AG04449 (cell line): ENCODE measurements around the gene CCPG1.

Experiments
- CTCF ChIA-PET: fragments of 350-600 bp; formaldehyde crosslinking; extraction: SDS; loops from one replicate; lab custom pipeline; 2021; ENCODE audit warnings: antibody characterized with exemption; lab: Yijun Ruan, JAX
- POLR2A ChIA-PET: fragments of 400-600, 350-600 bp; formaldehyde crosslinking; extraction: SDS; loops from one replicate; lab custom pipeline; 2020; ENCODE audit warnings: antibody characterized with exemption, inconsistent platforms; lab: Yijun Ruan, JAX
- DNase-seq: peaks from one replicate; pipeline ENCODE4 v3.0.0-alpha.2; 2010; ENCODE audit warnings: low read depth, low spot score
- H3K4me3 ChIP-seq: 2 replicates; pipeline ENCODE4 v1.5.1; 2011; ENCODE audit warnings: low read depth, mild to moderate bottlenecking, control low read depth, low read length
- TF ChIP-seq, protein P1 (sequence below): IDR thresholded peaks from one replicate; pipeline ENCODE4 v1.5.1; 2011; ENCODE audit warnings: mild to moderate bottlenecking, moderate library complexity, low read length, control low read depth, inconsistent platforms; ENCODE audit not compliant: insufficient read depth; ENCODE audit errors: missing control alignments

CCPG1 gene

DNA sequence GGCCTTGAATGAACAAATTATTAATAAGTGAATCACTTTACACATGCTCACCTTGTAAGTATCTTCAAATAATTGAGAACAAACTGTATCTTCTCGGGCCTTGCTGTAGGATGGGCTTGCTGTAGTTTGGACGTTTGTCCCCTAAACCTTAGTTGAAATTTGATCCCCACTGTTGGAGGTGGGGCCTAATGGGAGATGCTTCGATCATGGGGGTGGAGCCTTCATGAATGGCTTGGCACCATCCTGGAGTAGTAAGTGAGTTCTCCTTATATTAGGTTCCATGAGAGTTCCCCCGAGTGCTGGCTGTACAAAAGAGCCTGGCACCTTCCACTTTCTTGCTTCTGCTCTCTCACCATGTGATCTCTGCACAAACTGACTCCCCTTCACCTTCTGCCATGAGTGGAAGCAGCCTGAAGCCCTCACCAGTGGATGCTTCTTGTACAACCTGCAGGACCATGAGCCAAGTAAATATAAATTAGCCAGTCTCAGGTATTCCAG, 59.8 kb downstream of the CCPG1 start:
- CTCF ChIA-PET: no interaction called here
- no peak for DNase-seq
- H3K4me3 ChIP-seq: no peak overlapping the region
- TF ChIP-seq, protein P1, sequence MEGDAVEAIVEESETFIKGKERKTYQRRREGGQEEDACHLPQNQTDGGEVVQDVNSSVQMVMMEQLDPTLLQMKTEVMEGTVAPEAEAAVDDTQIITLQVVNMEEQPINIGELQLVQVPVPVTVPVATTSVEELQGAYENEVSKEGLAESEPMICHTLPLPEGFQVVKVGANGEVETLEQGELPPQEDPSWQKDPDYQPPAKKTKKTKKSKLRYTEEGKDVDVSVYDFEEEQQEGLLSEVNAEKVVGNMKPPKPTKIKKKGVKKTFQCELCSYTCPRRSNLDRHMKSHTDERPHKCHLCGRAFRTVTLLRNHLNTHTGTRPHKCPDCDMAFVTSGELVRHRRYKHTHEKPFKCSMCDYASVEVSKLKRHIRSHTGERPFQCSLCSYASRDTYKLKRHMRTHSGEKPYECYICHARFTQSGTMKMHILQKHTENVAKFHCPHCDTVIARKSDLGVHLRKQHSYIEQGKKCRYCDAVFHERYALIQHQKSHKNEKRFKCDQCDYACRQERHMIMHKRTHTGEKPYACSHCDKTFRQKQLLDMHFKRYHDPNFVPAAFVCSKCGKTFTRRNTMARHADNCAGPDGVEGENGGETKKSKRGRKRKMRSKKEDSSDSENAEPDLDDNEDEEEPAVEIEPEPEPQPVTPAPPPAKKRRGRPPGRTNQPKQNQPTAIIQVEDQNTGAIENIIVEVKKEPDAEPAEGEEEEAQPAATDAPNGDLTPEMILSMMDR: no peak
- POLR2A ChIA-PET: no interaction called here

DNA sequence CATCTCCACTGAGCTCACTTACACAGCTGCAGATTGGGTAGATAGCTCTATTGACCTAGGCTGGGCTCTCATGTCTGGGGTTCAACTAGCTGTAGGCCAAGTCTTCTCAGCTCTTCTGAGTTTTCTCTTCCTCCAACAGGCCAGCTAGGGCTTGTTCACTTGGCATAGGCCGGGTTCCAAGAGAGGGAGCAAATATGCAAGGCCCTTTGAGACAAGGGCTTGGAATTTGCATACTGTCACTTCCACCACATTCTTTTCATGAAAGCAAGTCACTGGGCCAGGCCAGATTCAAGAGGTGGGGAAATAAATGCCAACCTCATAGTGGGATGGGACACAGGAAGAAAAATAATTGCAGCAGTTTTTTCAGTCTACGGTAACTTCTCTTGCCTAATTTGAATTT, 64.0 kb downstream of the CCPG1 start:
- no peak for DNase-seq
- ChIA-PET CTCF (interaction anchor here (1.3 to 2.0 kb wide), 2 partner anchors 13 to 95 kb away, joined by 4 read pairs; no protein-coding TSS in a partner anchor), POLR2A (no interaction called here)
- TF ChIP-seq, protein P1: no peak
- no peak overlapping the region for H3K4me3 ChIP-seq

DNA sequence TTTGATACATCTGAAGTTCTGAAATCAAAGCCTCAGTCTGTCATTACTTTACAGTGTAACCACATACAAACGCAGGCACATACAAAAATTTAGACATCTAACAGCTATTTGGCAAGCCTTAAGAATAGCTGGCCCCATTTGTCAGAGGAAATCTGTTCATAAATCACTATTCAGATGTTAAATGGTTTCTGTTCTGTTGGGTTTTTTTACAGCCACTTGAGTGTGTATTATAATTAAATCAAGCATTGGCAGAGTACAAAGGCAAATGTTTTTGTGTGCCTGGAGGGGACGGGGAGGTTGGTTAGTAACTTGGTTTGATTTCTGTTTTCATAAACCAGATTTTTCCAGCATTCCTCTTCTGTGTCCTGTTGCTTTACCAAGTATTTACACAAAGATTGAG, 65.0 kb downstream of the CCPG1 start:
- DNase-seq: no peak
- POLR2A ChIA-PET: no interaction called here
- TF ChIP-seq, protein P1: no peak
- H3K4me3 ChIP-seq: no peak overlapping the region
- CTCF ChIA-PET: interaction anchor here (1.3 to 2.0 kb wide), 2 partner anchors 14 to 96 kb away, joined by 4 read pairs; no protein-coding TSS in a partner anchor

DNA sequence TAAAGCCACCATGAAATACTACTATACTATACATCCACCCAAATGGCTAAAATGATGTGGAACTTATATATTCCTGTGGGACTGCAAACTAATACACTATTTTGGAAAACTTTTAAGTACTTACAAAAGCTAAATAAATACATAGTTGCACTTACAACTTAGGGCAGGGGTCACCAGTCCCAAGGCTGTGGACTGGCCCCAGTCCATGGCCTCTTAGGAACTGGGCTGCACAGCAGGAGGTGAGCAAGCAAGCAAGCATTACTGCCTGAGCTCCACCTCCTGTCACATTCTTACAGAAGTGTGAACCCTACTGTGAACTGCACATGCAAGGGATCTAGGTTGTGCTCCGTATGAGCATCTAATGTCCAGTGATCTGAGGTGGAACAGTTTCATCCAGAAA, 71.0 kb downstream of the CCPG1 start:
- ChIA-PET POLR2A (no interaction called here), CTCF (interaction anchor here (1.3 kb wide), 1 partner anchor 10 kb away, joined by 3 read pairs; no protein-coding TSS in a partner anchor)
- DNase-seq: no peak
- TF ChIP-seq, protein P1: no peak
- no peak overlapping the region for H3K4me3 ChIP-seq

DNA sequence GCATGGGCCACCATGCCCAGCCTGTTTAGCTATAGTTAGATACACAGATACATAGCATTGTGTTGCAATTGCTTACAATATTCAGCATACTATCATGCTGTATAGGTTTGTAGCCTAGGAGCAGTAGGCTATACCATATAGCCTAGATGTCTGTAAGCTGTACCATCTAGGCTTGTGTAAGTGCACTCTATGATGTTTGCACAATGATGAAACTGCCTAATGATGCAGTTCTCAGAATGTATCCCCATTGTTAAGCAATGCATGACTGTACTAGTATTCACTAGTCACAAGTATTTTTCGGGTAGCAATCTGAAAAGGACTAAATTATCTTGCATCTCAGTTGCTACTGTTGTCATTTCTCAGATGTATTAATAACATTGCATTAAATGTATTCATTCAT, 73.2 kb downstream of the CCPG1 start:
- CTCF ChIA-PET: interaction anchor here (1.4 to 1.6 kb wide), 2 partner anchors 74 to 105 kb away, joined by 3 read pairs; partner anchors contain the start of gene PIERCE2
- H3K4me3 ChIP-seq: no peak overlapping the region
- POLR2A ChIA-PET: no interaction called here
- TF ChIP-seq, protein P1: no peak
- no peak for DNase-seq

DNA sequence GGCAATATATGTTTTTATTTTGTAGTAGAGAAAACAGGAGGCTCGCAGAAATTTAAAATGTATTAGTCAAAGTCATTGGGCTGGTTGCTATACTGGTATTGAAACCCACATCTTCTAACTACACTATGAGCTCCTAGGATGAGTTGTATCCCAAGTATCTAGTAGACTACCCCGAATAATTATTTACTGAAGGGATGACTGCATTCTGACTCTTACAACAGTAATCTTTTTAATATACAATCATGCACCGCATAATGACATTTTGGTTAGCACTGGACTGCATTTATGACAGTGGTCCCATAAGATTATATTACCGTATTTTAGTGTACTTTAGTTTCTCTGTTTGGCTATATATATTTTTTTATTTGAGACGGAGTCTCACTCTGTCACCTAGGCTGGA, 73.8 kb downstream of the CCPG1 start:
- POLR2A ChIA-PET: no interaction called here
- CTCF ChIA-PET: interaction anchor here (0.8 to 1.6 kb wide), 2 partner anchors 11 to 105 kb away, joined by 3 read pairs; no protein-coding TSS in a partner anchor
- TF ChIP-seq, protein P1: no peak
- no peak overlapping the region for H3K4me3 ChIP-seq
- DNase-seq: no peak
